IMR-90 (cell line): ENCODE results near the gene VIPR2. TPM values are rescaled to one million over a fixed set of nuclear protein-coding genes. Genes with fewer than 3 reads are reported as not detected.

Experiments
- ATAC-seq: fragments of 200-7000 bp; cut with Tn5 transposase; 2 replicates; pipeline ENCODE4 v1.9.1; 2020; ENCODE audit warnings: low read depth, mild to moderate bottlenecking, moderate library complexity
- BruUV-seq: library from RNA; stranded (reverse); fragments of 400-500 nt; replicated peaks from 2 replicates; lab custom pipeline; 2021; lab: Mats Ljungman, UMichigan
- CTCF ChIA-PET: fragments of 300-600 bp; formaldehyde crosslinking; extraction: SDS; loops from one replicate; lab custom pipeline; 2021; ENCODE audit warnings: antibody characterized with exemption; lab: Yijun Ruan, JAX
- POLR2A ChIA-PET: fragments of 300-600 bp; sonication (Branson Sonifier 250); formaldehyde crosslinking; loops from one replicate; lab custom pipeline; 2022; ENCODE audit warnings: antibody characterized with exemption; ENCODE audit not compliant: unreplicated experiment; lab: Charles Lee
- DNase-seq: peaks from one replicate; pipeline ENCODE4 v3.0.0; 2013
- H2AFZ ChIP-seq: replicated peaks from 2 replicates; pipeline ENCODE3; 2013; ENCODE audit warnings: low read length, mild to moderate bottlenecking; ENCODE audit not compliant: poor library complexity
- H2AK5ac ChIP-seq: 2 replicates; pipeline ENCODE4 v1.6.1; 2013; ENCODE audit warnings: low read depth, low read length, inconsistent platforms
- H2AK9ac ChIP-seq: replicated peaks from 2 replicates; pipeline ENCODE3; 2013; ENCODE audit warnings: mild to moderate bottlenecking, low read depth, low read length, moderate library complexity; ENCODE audit not compliant: poor library complexity
- H2BK120ac ChIP-seq: 2 replicates; pipeline ENCODE4 v1.6.1; 2013; ENCODE audit warnings: low read depth, low read length, inconsistent platforms
- H2BK15ac ChIP-seq: 3 replicates; pipeline ENCODE4 v1.6.1; 2013; ENCODE audit warnings: low read depth, low read length, inconsistent platforms
- H2BK20ac ChIP-seq: 2 replicates; pipeline ENCODE4 v1.6.1; 2013; ENCODE audit warnings: low read depth, mild to moderate bottlenecking, inconsistent platforms, low read length, moderate library complexity
- H2BK5ac ChIP-seq: 2 replicates; pipeline ENCODE4 v1.6.1; 2013; ENCODE audit warnings: mild to moderate bottlenecking, low read depth, low read length, inconsistent platforms; ENCODE audit not compliant: poor library complexity, severe bottlenecking
- H3K14ac ChIP-seq: replicated peaks from 2 replicates; pipeline ENCODE4 v1.6.1; 2013; ENCODE audit warnings: low read depth, low read length, inconsistent platforms
- H3K18ac ChIP-seq: 2 replicates; pipeline ENCODE4 v1.6.1; 2013; ENCODE audit warnings: low read depth, low read length, control low read depth
- H3K23ac ChIP-seq: 2 replicates; pipeline ENCODE4 v1.6.1; 2013; ENCODE audit warnings: low read depth, low read length, inconsistent platforms
- H3K27ac ChIP-seq: 2 replicates; pipeline ENCODE4 v1.5.1; 2013; ENCODE audit warnings: mild to moderate bottlenecking, control low read depth, low read length; ENCODE audit not compliant: insufficient read depth
- H3K27me3 ChIP-seq: 2 replicates; pipeline ENCODE4 v1.6.1; 2013; ENCODE audit warnings: low read length; ENCODE audit not compliant: control insufficient read depth, insufficient read depth
- H3K36me3 ChIP-seq: 2 replicates; pipeline ENCODE4 v1.6.1; 2013; ENCODE audit warnings: low read length, mixed read lengths; ENCODE audit not compliant: control insufficient read depth, insufficient read depth
- H3K4ac ChIP-seq: 2 replicates; pipeline ENCODE4 v1.6.1; 2013; ENCODE audit warnings: low read depth, low read length, inconsistent platforms
- H3K4me1 ChIP-seq: 2 replicates; pipeline ENCODE4 v1.6.1; 2013; ENCODE audit warnings: low read length, mixed read lengths; ENCODE audit not compliant: control insufficient read depth, insufficient read depth
- H3K4me2 ChIP-seq: 2 replicates; pipeline ENCODE4 v1.6.1; 2013; ENCODE audit warnings: low read depth, mild to moderate bottlenecking, control low read depth, low read length, moderate library complexity
- H3K4me3 ChIP-seq: 2 replicates; pipeline ENCODE4 v1.5.1; 2013; ENCODE audit warnings: low read depth, mild to moderate bottlenecking, control low read depth, low read length, moderate library complexity; ENCODE audit not compliant: insufficient read depth
- H3K56ac ChIP-seq: 2 replicates; pipeline ENCODE4 v1.6.1; 2013; ENCODE audit warnings: low read length, inconsistent platforms; ENCODE audit not compliant: insufficient read depth; ENCODE audit errors: extremely low read depth
- H3K79me1 ChIP-seq, 2 experiments: 2 replicates each; pipeline ENCODE4 v1.6.1; 2013; ENCODE audit warnings: low read length in 2 of 2, inconsistent platforms in 1 of 2, low read depth in 1 of 2
- H3K9ac ChIP-seq: 2 replicates; pipeline ENCODE4 v1.6.1; 2013; ENCODE audit warnings: low read depth, low read length, control low read depth
- H3K9me1 ChIP-seq: 2 replicates; pipeline ENCODE4 v1.6.1; 2013; ENCODE audit warnings: low read length, inconsistent platforms; ENCODE audit not compliant: insufficient read depth
- H3K9me3 ChIP-seq: 2 replicates; pipeline ENCODE4 v1.6.1; 2013; ENCODE audit warnings: low read length; ENCODE audit not compliant: control insufficient read depth, insufficient read depth
- H4K20me1 ChIP-seq: 2 replicates; pipeline ENCODE4 v1.6.1; 2013; ENCODE audit warnings: low read length, inconsistent platforms; ENCODE audit not compliant: insufficient read depth
- H4K5ac ChIP-seq: 2 replicates; pipeline ENCODE4 v1.6.1; 2013; ENCODE audit warnings: mild to moderate bottlenecking, low read depth, low read length, control low read depth
- H4K8ac ChIP-seq, 2 experiments: 2 replicates each; pipeline ENCODE4 v1.6.1; 2013; ENCODE audit warnings: low read depth in 2 of 2, low read length in 2 of 2, control low read depth in 1 of 2, inconsistent platforms in 1 of 2
- H4K91ac ChIP-seq: 2 replicates; pipeline ENCODE4 v1.6.1; 2013; ENCODE audit warnings: low read depth, low read length, inconsistent platforms; ENCODE audit not compliant: insufficient read depth
- BHLHE40 ChIP-seq: fragments of 150-350 bp; IDR thresholded peaks from 2 replicates; pipeline ENCODE4 v1.6.1; 2016; ENCODE audit warnings: mild to moderate bottlenecking, low read depth, low read length
- CHD1 ChIP-seq: IDR thresholded peaks from 2 replicates; pipeline ENCODE4 v1.6.1; 2012; ENCODE audit warnings: low read depth, low read length, improper control_type of control experiment
- FOS ChIP-seq: fragments of 150-350 bp; IDR thresholded peaks from 2 replicates; pipeline ENCODE4 v1.6.1; 2016; ENCODE audit warnings: low read depth, low read length
- MAFK ChIP-seq: IDR thresholded peaks from 2 replicates; pipeline ENCODE4 v1.6.1; 2012; ENCODE audit warnings: low read depth, low read length, improper control_type of control experiment
- MAZ ChIP-seq: IDR thresholded peaks from 2 replicates; pipeline ENCODE4 v1.6.1; 2012; ENCODE audit warnings: low read depth, mild to moderate bottlenecking, low read length, improper control_type of control experiment, moderate library complexity, borderline replicate concordance
- MXI1 ChIP-seq: IDR thresholded peaks from 2 replicates; pipeline ENCODE4 v1.6.1; 2012; ENCODE audit warnings: low read depth, mild to moderate bottlenecking, low read length, moderate library complexity, borderline replicate concordance
- NFE2L2 ChIP-seq: fragments of 150-350 bp; IDR thresholded peaks from 2 replicates; pipeline ENCODE4 v1.6.1; 2016; ENCODE audit warnings: low read depth, mild to moderate bottlenecking, low read length
- POLR2A ChIP-seq: IDR thresholded peaks from 2 replicates; pipeline ENCODE4 v1.6.1; 2012; ENCODE audit warnings: mild to moderate bottlenecking, low read depth, low read length
- RCOR1 ChIP-seq: IDR thresholded peaks from 2 replicates; pipeline ENCODE4 v1.6.1; 2012; ENCODE audit warnings: mild to moderate bottlenecking, low read length, improper control_type of control experiment; ENCODE audit not compliant: insufficient replicate concordance
- RFX5 ChIP-seq: IDR thresholded peaks from 2 replicates; pipeline ENCODE4 v1.8.0; 2012; ENCODE audit warnings: low read depth, mild to moderate bottlenecking, low read length, moderate library complexity
- SMC3 ChIP-seq: fragments of 150-350 bp; IDR thresholded peaks from 2 replicates; pipeline ENCODE4 v1.6.1; 2016; ENCODE audit warnings: low read depth, mild to moderate bottlenecking, antibody characterized with exemption, low read length, moderate library complexity
- WGBS, 2 experiments: methylation state at CpG; one replicate each; pipeline versions ENCODE4 v1.1.5 to v1.1.7; 2013; ENCODE audit warnings: missing lambda C conversion rate in 2 of 2; ENCODE audit not compliant: insufficient read length in 1 of 2; ENCODE audit errors: extremely low coverage in 2 of 2; 5-methylcytosine and 5-hydroxymethylcytosine counted together
- dilution Hi-C: fragments of 300-500 bp; cut with HindIII; formaldehyde crosslinking; loops from one replicate; pipeline ENCODE4 v1.14.3; 2018; ENCODE audit warnings: low sequenced_read_pairs; ENCODE audit not compliant: unreplicated experiment
- in situ Hi-C: fragments of 300-500 bp; cut with MboI; formaldehyde crosslinking; loops from 3 replicates; pipeline ENCODE4 v1.14.3; 2019; ENCODE audit warnings: low sequenced_read_pairs, inconsistent platforms, mixed read lengths
- intact Hi-C: fragments of 100-400 bp; cut with micrococcal nuclease; formaldehyde crosslinking; loops from 2 replicates; pipeline ENCODE4 v1.10.0; 2022
- polyA plus RNA-seq, 3 experiments: library from polyadenylated mRNA; depleted of rRNA; stranded (reverse); fragments of >200 nt; gene quantifications; 2 replicates each; pipeline ENCODE4 v1.2.3, GENCODE V29; 2012; ENCODE audit warnings: low replicate concordance in 1 of 3
- total RNA-seq: library from RNA; depleted of rRNA; stranded (reverse); fragments of >200 nt; gene quantifications from 2 replicates; pipeline ENCODE4 v1.2.3, GENCODE V29; 2012
- TF ChIP-seq, protein P1 (sequence below): fragments of 150-350 bp; IDR thresholded peaks from 2 replicates; pipeline ENCODE4 v1.6.1; 2016; ENCODE audit warnings: low read depth, mild to moderate bottlenecking, low read length, moderate library complexity, borderline replicate concordance
- TF ChIP-seq, protein P2 (sequence below): conservative IDR thresholded peaks from 2 replicates; pipeline ENCODE4 v1.5.1; 2012; ENCODE audit warnings: mild to moderate bottlenecking, low read depth, low read length, improper control_type of control experiment
- TF ChIP-seq, protein P3 (sequence below): fragments of 150-350 bp; IDR thresholded peaks from 2 replicates; pipeline ENCODE4 v1.6.1; 2017; ENCODE audit warnings: mild to moderate bottlenecking, antibody characterized with exemption, low read length, low read depth

VIPR2 gene
- total and polyA plus RNA-seq, 2 of the 4 experiments (the other 2 are of a cell fraction), result not detected

DNA sequence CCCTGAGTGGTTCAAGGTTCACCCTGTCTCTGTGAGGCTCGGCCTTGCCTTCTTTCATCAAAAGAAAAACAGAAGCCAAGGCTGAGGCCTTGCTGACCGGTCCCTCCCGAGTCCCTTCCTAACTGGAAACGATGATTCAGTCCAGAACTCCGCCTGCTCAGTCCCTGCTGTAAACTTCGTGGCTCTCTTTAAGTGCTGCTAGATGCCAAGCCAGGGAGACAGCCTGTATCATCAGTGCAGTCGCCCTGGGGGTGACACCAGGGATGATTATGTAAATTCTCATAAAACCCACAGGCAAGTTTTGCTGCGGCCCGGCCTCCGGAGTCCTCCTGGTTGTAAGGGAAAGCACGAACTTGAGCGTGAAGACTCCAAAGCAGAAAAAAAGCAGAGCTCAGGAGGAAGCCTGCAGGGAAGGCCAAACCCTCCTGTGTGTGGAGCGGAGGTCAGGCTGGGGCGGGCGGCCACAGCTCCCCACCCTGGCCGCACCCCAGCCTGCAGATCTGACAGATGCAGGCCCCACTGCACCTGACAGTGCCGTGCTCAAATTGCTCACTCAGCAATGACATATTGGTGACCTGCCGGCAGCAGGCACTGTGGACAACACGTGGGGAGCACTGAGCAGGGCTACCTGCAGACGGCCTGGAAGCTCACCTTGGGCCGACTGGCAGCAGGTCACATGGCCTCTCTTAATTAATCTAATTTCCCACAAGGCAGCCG is 164.9 kb downstream of the VIPR2 start:
- TF ChIP-seq MXI1, result no peak
- TF ChIP-seq SMC3, result no peak
- TF ChIP-seq, protein P1, sequence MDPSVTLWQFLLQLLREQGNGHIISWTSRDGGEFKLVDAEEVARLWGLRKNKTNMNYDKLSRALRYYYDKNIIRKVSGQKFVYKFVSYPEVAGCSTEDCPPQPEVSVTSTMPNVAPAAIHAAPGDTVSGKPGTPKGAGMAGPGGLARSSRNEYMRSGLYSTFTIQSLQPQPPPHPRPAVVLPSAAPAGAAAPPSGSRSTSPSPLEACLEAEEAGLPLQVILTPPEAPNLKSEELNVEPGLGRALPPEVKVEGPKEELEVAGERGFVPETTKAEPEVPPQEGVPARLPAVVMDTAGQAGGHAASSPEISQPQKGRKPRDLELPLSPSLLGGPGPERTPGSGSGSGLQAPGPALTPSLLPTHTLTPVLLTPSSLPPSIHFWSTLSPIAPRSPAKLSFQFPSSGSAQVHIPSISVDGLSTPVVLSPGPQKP, result no peak
- no peak for TF ChIP-seq BHLHE40
- TF ChIP-seq, protein P2, sequence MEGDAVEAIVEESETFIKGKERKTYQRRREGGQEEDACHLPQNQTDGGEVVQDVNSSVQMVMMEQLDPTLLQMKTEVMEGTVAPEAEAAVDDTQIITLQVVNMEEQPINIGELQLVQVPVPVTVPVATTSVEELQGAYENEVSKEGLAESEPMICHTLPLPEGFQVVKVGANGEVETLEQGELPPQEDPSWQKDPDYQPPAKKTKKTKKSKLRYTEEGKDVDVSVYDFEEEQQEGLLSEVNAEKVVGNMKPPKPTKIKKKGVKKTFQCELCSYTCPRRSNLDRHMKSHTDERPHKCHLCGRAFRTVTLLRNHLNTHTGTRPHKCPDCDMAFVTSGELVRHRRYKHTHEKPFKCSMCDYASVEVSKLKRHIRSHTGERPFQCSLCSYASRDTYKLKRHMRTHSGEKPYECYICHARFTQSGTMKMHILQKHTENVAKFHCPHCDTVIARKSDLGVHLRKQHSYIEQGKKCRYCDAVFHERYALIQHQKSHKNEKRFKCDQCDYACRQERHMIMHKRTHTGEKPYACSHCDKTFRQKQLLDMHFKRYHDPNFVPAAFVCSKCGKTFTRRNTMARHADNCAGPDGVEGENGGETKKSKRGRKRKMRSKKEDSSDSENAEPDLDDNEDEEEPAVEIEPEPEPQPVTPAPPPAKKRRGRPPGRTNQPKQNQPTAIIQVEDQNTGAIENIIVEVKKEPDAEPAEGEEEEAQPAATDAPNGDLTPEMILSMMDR, result no peak
- TF ChIP-seq MAZ, result no peak
- no peak for TF ChIP-seq FOS
- TF ChIP-seq, protein P3, sequence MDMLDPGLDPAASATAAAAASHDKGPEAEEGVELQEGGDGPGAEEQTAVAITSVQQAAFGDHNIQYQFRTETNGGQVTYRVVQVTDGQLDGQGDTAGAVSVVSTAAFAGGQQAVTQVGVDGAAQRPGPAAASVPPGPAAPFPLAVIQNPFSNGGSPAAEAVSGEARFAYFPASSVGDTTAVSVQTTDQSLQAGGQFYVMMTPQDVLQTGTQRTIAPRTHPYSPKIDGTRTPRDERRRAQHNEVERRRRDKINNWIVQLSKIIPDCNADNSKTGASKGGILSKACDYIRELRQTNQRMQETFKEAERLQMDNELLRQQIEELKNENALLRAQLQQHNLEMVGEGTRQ, result no peak
- no peak for TF ChIP-seq CHD1
- TF ChIP-seq MAFK, result no peak
- no peak for TF ChIP-seq RCOR1
- no peak for TF ChIP-seq NFE2L2
- no peak for TF ChIP-seq POLR2A
- TF ChIP-seq RFX5, result no peak
- no peaks in the 10 kb centered on the region for H3K79me1 ChIP-seq
- peaks cover 17% of the 10 kb centered on the region for H3K9me3 ChIP-seq
- intact Hi-C loops (no loop called here), dilution Hi-C loops (no loop called here), in situ Hi-C loops (loop anchor here (5.0 kb wide), 1 partner anchor 282 kb away; no protein-coding TSS in a partner anchor)
- H3K36me3 ChIP-seq, result no peaks in the 10 kb centered on the region
- H2BK20ac ChIP-seq, result no peak overlapping the region
- H4K20me1 ChIP-seq, result no peaks in the 10 kb centered on the region
- H3K27me3 ChIP-seq, result no peaks in the 10 kb centered on the region
- peak; percentile 30 for ATAC-seq
- H2BK15ac ChIP-seq, result no peak overlapping the region
- no peaks in the 10 kb centered on the region for H3K4me1 ChIP-seq
- no peak overlapping the region for H3K23ac ChIP-seq
- CTCF ChIA-PET, result no interaction called here
- no peak overlapping the region for H3K14ac ChIP-seq
- no peak overlapping the region for H4K91ac ChIP-seq
- H3K56ac ChIP-seq, result no peak overlapping the region
- H3K18ac ChIP-seq, result no peak overlapping the region
- H2AK5ac ChIP-seq, result no peak overlapping the region
- no peak for DNase-seq
- H3K4ac ChIP-seq, result no peak overlapping the region
- H3K9ac ChIP-seq, result no peak overlapping the region
- H3K27ac ChIP-seq, result no peak overlapping the region
- POLR2A ChIA-PET, result no interaction called here
- H3K9me1 ChIP-seq, result no peaks in the 10 kb centered on the region
- H4K8ac ChIP-seq, result no peak overlapping the region
- no peak overlapping the region for H2AK9ac ChIP-seq
- H2BK5ac ChIP-seq, result no peak overlapping the region
- H2BK120ac ChIP-seq, result no peak overlapping the region
- no peak overlapping the region for H3K4me3 ChIP-seq
- no peak overlapping the region for H2AFZ ChIP-seq
- no TSS peak for BruUV-seq
- WGBS, 2 experiments, result 84% methylated on average over 8 of the region's 22 CpGs; no CpG with 5 or more reads in 1 of the 2 experiments
- no peak overlapping the region for H4K5ac ChIP-seq
- no peak overlapping the region for H3K4me2 ChIP-seq
